Spleen (tissue), 7 donors: ENCODE data around the gene IGF1R.

Experiments
- POLR2A ChIP-seq, 3 donors: fragments of 450-650 bp; IDR thresholded peaks; one replicate each; pipeline ENCODE4 v1.5.1; 2017; ENCODE audit warnings: antibody characterized with exemption in 3 of 3, mild to moderate bottlenecking in 1 of 3
- POLR2AphosphoS5 ChIP-seq, 3 donors: sonication (generic); formaldehyde crosslinking; IDR thresholded peaks; one replicate each; pipeline ENCODE4 v1.5.1; 2017; ENCODE audit warnings: antibody characterized with exemption in 3 of 3
- TF ChIP-seq, protein P1 (sequence below), 11 experiments: fragments of 200-600 bp in 7 of 11; fragments of 450-650 bp in 4 of 11; sonication (generic) in 4 of 11; IDR thresholded peaks in 8 of 11; conservative IDR thresholded peaks in 3 of 11; 1 replicate in 7 of 11; 2 replicates in 4 of 11; pipeline versions ENCODE4 v1.4.0 to v1.8.0; 2016 to 2021; ENCODE audit warnings: antibody characterized with exemption in 11 of 11, inconsistent platforms in 4 of 11, mild to moderate bottlenecking in 1 of 11
- donor health status: DM: no; HTN: no; CAD: no; lungs with moderate emphysema.
- donor health status: DM: no; HTN: no; CAD: no.
- donor health status: DM: no; HTN: no; CAD: no.

DNA sequence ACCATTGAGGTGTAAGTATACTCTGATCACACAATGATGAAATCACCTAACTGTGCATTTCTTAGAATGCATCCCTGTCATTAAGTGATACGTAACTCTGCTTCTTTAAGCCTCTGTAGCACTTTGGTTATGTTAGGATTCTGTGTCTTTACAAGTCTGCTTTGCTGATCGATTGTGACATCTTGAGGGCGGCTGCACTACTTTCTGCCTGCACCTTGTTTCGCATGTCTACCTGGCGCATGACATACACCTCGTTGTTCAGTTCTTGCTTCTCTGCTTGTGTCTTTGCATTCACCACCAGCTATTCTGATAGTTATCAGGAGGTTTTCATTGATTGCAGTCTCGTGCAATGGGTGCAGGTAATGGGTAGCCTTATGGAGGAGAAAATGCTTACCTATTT is 32.7 kb downstream of the IGF1R start:
- TF ChIP-seq, protein P1, sequence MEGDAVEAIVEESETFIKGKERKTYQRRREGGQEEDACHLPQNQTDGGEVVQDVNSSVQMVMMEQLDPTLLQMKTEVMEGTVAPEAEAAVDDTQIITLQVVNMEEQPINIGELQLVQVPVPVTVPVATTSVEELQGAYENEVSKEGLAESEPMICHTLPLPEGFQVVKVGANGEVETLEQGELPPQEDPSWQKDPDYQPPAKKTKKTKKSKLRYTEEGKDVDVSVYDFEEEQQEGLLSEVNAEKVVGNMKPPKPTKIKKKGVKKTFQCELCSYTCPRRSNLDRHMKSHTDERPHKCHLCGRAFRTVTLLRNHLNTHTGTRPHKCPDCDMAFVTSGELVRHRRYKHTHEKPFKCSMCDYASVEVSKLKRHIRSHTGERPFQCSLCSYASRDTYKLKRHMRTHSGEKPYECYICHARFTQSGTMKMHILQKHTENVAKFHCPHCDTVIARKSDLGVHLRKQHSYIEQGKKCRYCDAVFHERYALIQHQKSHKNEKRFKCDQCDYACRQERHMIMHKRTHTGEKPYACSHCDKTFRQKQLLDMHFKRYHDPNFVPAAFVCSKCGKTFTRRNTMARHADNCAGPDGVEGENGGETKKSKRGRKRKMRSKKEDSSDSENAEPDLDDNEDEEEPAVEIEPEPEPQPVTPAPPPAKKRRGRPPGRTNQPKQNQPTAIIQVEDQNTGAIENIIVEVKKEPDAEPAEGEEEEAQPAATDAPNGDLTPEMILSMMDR (IDR thresholded peaks at IDR 0.05 in 8 of 11, conservative IDR thresholded peaks at IDR 0.05 in 3 of 11), result no peak
- no peak for TF ChIP-seq POLR2A (IDR thresholded peaks at IDR 0.05)
- no peak for TF ChIP-seq POLR2AphosphoS5 (IDR thresholded peaks at IDR 0.05)
